ENCODE data around the gene MAPK10. TPM values are rescaled to one million over a fixed set of nuclear protein-coding genes. Genes with fewer than 3 reads are reported as not detected.

The MAPK10 gene
- total RNA-seq, 1 donor from 2014 or later = 2.2 TPM

DNA sequence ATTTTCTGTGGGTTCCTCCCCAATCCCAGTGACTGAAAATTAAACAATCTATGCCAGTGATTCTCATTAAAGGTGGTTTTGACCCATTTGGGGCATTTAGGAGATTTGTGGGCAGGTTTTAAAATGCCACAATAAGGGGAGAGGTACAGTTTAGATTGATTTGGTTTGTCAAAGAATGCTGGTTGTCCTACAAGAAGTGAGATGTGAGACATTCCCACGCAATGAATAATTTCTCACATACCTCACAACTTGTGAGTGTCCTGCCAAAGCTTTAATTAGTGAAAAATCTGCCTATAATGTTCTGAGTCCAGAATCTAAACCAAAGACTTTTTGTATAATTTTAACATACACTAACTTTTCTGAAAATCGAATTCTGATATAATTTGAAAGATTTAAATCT is 199.4 kb downstream of the MAPK10 start:
- TF ChIP-seq, protein P1, sequence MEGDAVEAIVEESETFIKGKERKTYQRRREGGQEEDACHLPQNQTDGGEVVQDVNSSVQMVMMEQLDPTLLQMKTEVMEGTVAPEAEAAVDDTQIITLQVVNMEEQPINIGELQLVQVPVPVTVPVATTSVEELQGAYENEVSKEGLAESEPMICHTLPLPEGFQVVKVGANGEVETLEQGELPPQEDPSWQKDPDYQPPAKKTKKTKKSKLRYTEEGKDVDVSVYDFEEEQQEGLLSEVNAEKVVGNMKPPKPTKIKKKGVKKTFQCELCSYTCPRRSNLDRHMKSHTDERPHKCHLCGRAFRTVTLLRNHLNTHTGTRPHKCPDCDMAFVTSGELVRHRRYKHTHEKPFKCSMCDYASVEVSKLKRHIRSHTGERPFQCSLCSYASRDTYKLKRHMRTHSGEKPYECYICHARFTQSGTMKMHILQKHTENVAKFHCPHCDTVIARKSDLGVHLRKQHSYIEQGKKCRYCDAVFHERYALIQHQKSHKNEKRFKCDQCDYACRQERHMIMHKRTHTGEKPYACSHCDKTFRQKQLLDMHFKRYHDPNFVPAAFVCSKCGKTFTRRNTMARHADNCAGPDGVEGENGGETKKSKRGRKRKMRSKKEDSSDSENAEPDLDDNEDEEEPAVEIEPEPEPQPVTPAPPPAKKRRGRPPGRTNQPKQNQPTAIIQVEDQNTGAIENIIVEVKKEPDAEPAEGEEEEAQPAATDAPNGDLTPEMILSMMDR (conservative IDR thresholded peaks at IDR 0.05; ENCODE audit: low read depth, low read length) = no peak
- no peak overlapping the region for H3K4me3 ChIP-seq (ENCODE audit: low read depth, low read length)
- DNase-seq (ENCODE audit: low read depth) = no peak

DNA sequence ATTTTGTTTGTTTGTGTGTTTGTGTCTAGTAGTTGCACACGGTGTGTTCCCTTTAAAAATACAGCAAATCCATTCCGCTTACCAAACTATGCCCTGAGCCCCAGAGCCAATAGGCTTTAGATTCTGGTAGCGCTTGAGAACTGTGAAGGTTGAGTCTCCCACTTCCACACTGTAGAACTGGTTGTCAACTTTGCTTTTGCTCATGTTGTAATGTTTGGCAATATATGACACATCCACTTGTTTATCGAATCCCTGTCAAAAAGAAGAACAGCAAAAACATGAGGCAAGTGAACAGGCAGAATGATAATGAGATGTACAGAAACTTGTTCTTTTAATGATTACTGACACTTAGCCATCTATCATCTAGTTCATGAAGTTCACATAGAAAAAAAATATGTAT is 200.6 kb downstream of the MAPK10 start:
- no peak overlapping the region for H3K4me3 ChIP-seq (ENCODE audit: low read depth, low read length)
- DNase-seq (ENCODE audit: low read depth) = no peak
- TF ChIP-seq, protein P1 (conservative IDR thresholded peaks at IDR 0.05; ENCODE audit: low read depth, low read length) = no peak

DNA sequence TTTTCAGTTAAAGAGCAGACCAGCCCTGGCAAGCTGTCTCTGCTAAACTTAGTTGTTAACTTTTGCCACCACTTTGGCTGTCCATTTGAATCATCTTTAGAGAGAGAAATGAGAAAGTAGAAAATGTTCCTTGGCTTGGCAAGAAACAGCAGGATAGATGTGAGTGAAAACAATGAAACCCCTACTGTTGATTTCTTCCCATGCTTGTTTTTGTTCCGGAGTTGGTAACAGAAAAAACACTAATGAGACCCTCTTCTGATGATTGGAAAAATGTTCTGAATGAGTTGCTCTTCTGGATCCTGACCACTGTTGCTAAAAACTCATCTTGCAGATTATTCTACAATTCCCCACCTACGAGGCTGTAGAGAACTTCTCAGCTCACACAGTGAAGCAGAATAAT is 203.3 kb downstream of the MAPK10 start:
- no peak for DNase-seq (ENCODE audit: low read depth)
- TF ChIP-seq, protein P1 (conservative IDR thresholded peaks at IDR 0.05; ENCODE audit: low read depth, low read length) = no peak
- no peak overlapping the region for H3K4me3 ChIP-seq (ENCODE audit: low read depth, low read length)

DNA sequence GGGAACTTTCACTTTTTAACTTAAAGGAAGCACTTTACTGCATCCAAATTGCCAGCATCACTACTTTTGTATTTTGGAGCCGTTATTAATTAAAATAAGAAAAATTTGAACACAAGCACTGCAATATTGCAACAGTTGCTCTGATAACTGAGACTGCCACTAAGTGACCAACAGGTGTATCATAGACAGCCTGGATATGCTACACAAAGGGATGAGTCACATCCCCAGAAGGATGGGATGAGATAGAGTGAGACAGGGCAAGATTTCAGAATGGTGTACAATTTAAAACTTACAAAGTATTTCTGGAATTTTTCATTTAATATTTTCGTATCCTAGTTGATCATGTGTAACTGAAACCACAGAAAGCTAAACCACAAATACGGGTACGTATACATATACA is 204.1 kb downstream of the MAPK10 start:
- TF ChIP-seq, protein P1 (conservative IDR thresholded peaks at IDR 0.05; ENCODE audit: low read depth, low read length) = no peak
- no peak overlapping the region for H3K4me3 ChIP-seq (ENCODE audit: low read depth, low read length)
- DNase-seq (ENCODE audit: low read depth) = no peak

DNA sequence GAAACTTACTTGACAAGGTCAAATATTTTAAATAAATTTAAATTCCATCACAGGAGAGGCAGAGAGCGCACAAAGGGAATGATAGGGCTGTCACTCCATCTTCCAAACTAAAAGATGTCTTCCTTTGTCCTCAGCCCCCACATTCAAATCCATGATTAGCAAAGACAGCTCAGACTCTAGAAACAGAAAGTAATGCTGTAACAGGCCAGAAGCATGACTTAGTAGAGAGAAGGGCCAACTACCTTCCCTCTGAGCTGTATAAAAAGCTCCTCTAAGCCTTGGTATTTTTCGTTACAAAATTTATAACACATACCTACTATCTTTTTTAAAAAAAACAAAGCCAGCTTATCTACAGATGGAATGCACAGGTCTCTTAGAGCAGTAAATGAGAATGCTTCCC is 207.4 kb downstream of the MAPK10 start:
- no peak overlapping the region for H3K4me3 ChIP-seq (ENCODE audit: low read depth, low read length)
- TF ChIP-seq, protein P1 (conservative IDR thresholded peaks at IDR 0.05; ENCODE audit: low read depth, low read length) = no peak
- DNase-seq (ENCODE audit: low read depth) = no peak

DNA sequence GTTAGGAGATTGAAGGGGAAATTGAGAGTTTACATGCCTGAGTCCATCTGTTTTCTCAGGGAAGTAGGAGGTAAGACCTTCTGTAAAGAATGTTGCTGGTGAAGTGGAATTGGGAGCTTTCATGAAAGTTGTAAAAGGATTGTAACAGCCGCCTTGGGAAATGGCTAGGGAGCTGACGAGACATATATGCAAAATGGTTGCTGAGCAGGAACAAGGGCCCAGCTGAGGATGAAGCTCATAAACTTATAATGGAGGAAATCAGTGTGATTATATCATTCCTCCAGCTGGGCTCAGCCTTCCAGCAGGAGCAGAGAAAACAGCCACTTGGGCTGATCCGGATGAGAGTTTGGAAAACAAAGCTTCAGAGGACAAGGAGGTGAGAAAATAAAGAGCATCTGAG is 208.7 kb downstream of the MAPK10 start:
- no peak overlapping the region for H3K4me3 ChIP-seq (ENCODE audit: low read depth, low read length)
- TF ChIP-seq, protein P1 (conservative IDR thresholded peaks at IDR 0.05; ENCODE audit: low read depth, low read length) = no peak
- DNase-seq (ENCODE audit: low read depth) = no peak

DNA sequence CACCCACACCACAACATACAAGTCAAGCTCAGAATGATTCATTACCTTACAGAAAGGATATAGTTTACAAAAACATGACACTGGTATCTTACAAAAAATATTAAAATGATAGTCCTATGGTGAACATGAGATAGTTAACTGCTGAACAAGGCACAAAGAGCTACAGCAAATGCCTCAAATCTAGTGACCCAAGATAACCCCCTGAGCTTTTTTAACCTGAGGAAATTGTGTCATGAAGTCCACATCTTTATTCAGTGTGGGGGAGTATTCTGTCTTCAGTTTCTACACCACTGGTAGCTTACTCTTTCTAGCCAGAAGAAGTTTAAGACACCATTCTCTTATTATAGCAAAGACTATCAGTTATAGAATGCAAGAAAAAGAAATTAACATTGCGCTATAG is 218.7 kb downstream of the MAPK10 start:
- DNase-seq (ENCODE audit: low read depth) = no peak
- no peak overlapping the region for H3K4me3 ChIP-seq (ENCODE audit: low read depth, low read length)
- TF ChIP-seq, protein P1 (conservative IDR thresholded peaks at IDR 0.05; ENCODE audit: low read depth, low read length) = no peak

Measured in epithelial cell of proximal tubule (primary cell).